Naive thymus-derived CD4-positive, alpha-beta T cell (primary cell): ENCODE data around the gene CXCL10. TPM values are rescaled to one million over a fixed set of nuclear protein-coding genes. Genes with fewer than 3 reads are reported as not detected.
A peak's percentile ranks its signal among the peaks of the same experiment; 100 is the strongest.

ENCODE experiments used
- ATAC-seq: fragments of 150-1000 bp; cut with Tn5 transposase; 2 replicates; pipeline ENCODE4 v1.10.0; 2021; ENCODE audit warnings: mild to moderate bottlenecking, moderate library complexity
- CTCF ChIA-PET: fragments of 350-600 bp; sonication (Branson Sonifier 250); formaldehyde crosslinking; loops from one replicate; lab custom pipeline; 2021; ENCODE audit warnings: antibody characterized with exemption; lab: Charles Lee
- POLR2A ChIA-PET: fragments of 350-600 bp; sonication (Branson Sonifier 250); formaldehyde crosslinking; loops from one replicate; lab custom pipeline; 2021; ENCODE audit warnings: antibody characterized with exemption, inconsistent platforms; lab: Charles Lee
- DNase-seq, 9 donors: peaks; one replicate each; pipeline versions ENCODE4 v3.0.0 to v3.0.0-alpha.2; 2020 to 2022; ENCODE audit warnings: mixed read lengths in 1 of 9
- H3K27ac ChIP-seq: one replicate; pipeline ENCODE4 v1.7.0; 2013; ENCODE audit warnings: mild to moderate bottlenecking, low read depth, low read length, moderate library complexity
- H3K27me3 ChIP-seq, 2 donors: one replicate each; pipeline ENCODE4 v1.7.0; 2013; ENCODE audit warnings: low read length in 2 of 2, mild to moderate bottlenecking in 2 of 2, moderate library complexity in 2 of 2; ENCODE audit not compliant: control insufficient read depth in 2 of 2, insufficient read depth in 2 of 2
- H3K36me3 ChIP-seq, 3 experiments: 1 replicate in 2 of 3; 2 replicates in 1 of 3; pipeline ENCODE4 v1.7.0; 2013; ENCODE audit warnings: low read length in 3 of 3, mild to moderate bottlenecking in 3 of 3, moderate library complexity in 1 of 3; ENCODE audit not compliant: insufficient read depth in 3 of 3, control insufficient read depth in 2 of 3
- H3K4me1 ChIP-seq, 2 donors: one replicate each; pipeline ENCODE4 v1.7.0; 2013; ENCODE audit warnings: low read length in 2 of 2, mild to moderate bottlenecking in 2 of 2, moderate library complexity in 1 of 2; ENCODE audit not compliant: control insufficient read depth in 2 of 2, insufficient read depth in 2 of 2
- H3K4me3 ChIP-seq: 2 replicates; pipeline ENCODE4 v1.7.0; 2013; ENCODE audit warnings: mild to moderate bottlenecking, low read length
- H3K9me3 ChIP-seq, 3 experiments: 1 replicate in 2 of 3; 2 replicates in 1 of 3; pipeline ENCODE4 v1.7.0; 2013; ENCODE audit warnings: low read length in 3 of 3; ENCODE audit not compliant: control insufficient read depth in 2 of 3
- H3K27ac Mint-ChIP-seq, 9 donors: one replicate each; pipeline ENCODE4 v1.8.0; 2020 to 2022; ENCODE audit warnings: mixed read lengths in 9 of 9, mild to moderate bottlenecking in 8 of 9, moderate library complexity in 5 of 9, inconsistent platforms in 2 of 9
- H3K27me3 Mint-ChIP-seq, 5 donors: one replicate each; pipeline ENCODE4 v1.8.0; 2021 to 2022; ENCODE audit warnings: mixed read lengths in 5 of 5, mild to moderate bottlenecking in 1 of 5
- H3K36me3 Mint-ChIP-seq, 5 donors: one replicate each; pipeline ENCODE4 v1.8.0; 2020 to 2022; ENCODE audit warnings: mixed read lengths in 5 of 5, mild to moderate bottlenecking in 3 of 5, inconsistent platforms in 1 of 5
- H3K4me1 Mint-ChIP-seq, 7 donors: one replicate each; pipeline ENCODE4 v1.8.0; 2020 to 2022; ENCODE audit warnings: mixed read lengths in 7 of 7, mild to moderate bottlenecking in 3 of 7, inconsistent platforms in 1 of 7
- H3K4me3 Mint-ChIP-seq, 10 donors: one replicate each; pipeline ENCODE4 v1.8.0; 2020 to 2022; ENCODE audit warnings: mild to moderate bottlenecking in 10 of 10, mixed read lengths in 10 of 10, moderate library complexity in 6 of 10, inconsistent platforms in 2 of 10
- H3K9me3 Mint-ChIP-seq, 11 donors: one replicate each; pipeline ENCODE4 v1.8.0; 2020 to 2022; ENCODE audit warnings: mixed read lengths in 11 of 11, mild to moderate bottlenecking in 4 of 11, inconsistent platforms in 1 of 11, moderate library complexity in 1 of 11
- intact Hi-C, 2 donors: fragments of 100-400 bp; cut with micrococcal nuclease; formaldehyde crosslinking; loops; one replicate each; pipeline ENCODE4 v1.15.1; 2023
- polyA plus RNA-seq, 2 donors: library from polyadenylated mRNA; unstranded; fragments of 300-500 nt; fragmentation: Illumina TruSeq; gene quantifications; one replicate each; pipeline ENCODE4 v1.2.3, GENCODE V29; 2021
- total RNA-seq, 6 experiments: library from RNA in 5 of 6; stranded (reverse) in 5 of 6; gene quantifications; 1 replicate in 5 of 6; 2 replicates in 1 of 6; pipeline ENCODE4 v1.2.3 and lab custom pipeline; 2021 to 2026

The CXCL10 gene
- total and polyA plus RNA-seq, 7 experiments from 2014 or later = 0.32 to 2.3 TPM; not detected in 5

- ATAC-seq = no peak
- H3K27ac ChIP-seq = no peak within 1 kb of the TSS
- no peaks in the 10 kb centered on the region for H3K36me3 ChIP-seq
- Mint-ChIP-seq H3K27me3 (peaks cover 0 to 4% (median 2%) of the 10 kb centered on the region in 5 donors), H3K36me3 (no peaks in the 10 kb centered on the region), H3K27ac (no peak within 1 kb of the TSS), H3K4me3 (no peak within 1 kb of the TSS), H3K9me3 (no peaks in the 10 kb centered on the region), H3K4me1 (peaks cover 0 to 14% (median 0%) of the 10 kb centered on the region in 7 donors)
- no peaks in the 10 kb centered on the region for H3K4me1 ChIP-seq
- no peak within 1 kb of the TSS for H3K4me3 ChIP-seq
- H3K27me3 ChIP-seq = no peaks in the 10 kb centered on the region
- ChIA-PET CTCF (no interaction called here), POLR2A (no interaction called here)
- H3K9me3 ChIP-seq = no peaks in the 10 kb centered on the region
- intact Hi-C loops = loop anchor here in 1 of 2 donors (2.0 kb wide), 1 partner anchor 13 kb away; the partner anchor contains the start of gene CXCL10
- DNase-seq = no peak
Observed at GRCh38 chr4:76035799-76036380, 12.6 kb upstream of the CXCL10 start, which contains the start of gene CXCL11. Gene CXCL11 (minus strand): TSS chr4:76036070. CDS start chr4:76035987, 83 bp downstream.

- no peaks in the 10 kb centered on the region for H3K4me1 ChIP-seq
- Mint-ChIP-seq H3K4me1 (peaks cover 0 to 14% (median 0%) of the 10 kb centered on the region in 7 donors), H3K36me3 (no peaks in the 10 kb centered on the region), H3K4me3 (no peak overlapping the region), H3K9me3 (no peaks in the 10 kb centered on the region), H3K27ac (no peak overlapping the region), H3K27me3 (peaks cover 0 to 2% (median 0%) of the 10 kb centered on the region in 5 donors)
- POLR2A ChIA-PET = no interaction called here
- no peak overlapping the region for H3K4me3 ChIP-seq
- no peaks in the 10 kb centered on the region for H3K9me3 ChIP-seq
- no peak for DNase-seq
- no peaks in the 10 kb centered on the region for H3K27me3 ChIP-seq
- no peak overlapping the region for H3K27ac ChIP-seq
- intact Hi-C loops = no loop called here
- H3K36me3 ChIP-seq = no peaks in the 10 kb centered on the region
- CTCF ChIA-PET = no interaction called here
- peak; percentile 60 for ATAC-seq
Observed at GRCh38 chr4:76035141-76035540, 11.8 kb upstream of the CXCL10 start.

- Histone ChIP-seq H3K27me3 (no peaks in the 10 kb centered on the region), H3K36me3 (no peaks in the 10 kb centered on the region), H3K9me3 (no peaks in the 10 kb centered on the region), H3K4me1 (peaks cover 0 to 4% of the 10 kb centered on the region in 2 donors), H3K27ac (no peak overlapping the region), H3K4me3 (no peak overlapping the region)
- H3K36me3 Mint-ChIP-seq = peaks cover 0 to 2% (median 0%) of the 10 kb centered on the region in 5 donors
- H3K4me1 Mint-ChIP-seq = peaks cover 8 to 29% (median 19%) of the 10 kb centered on the region in 7 donors
- H3K27me3 Mint-ChIP-seq = peaks cover 0 to 2% (median 0%) of the 10 kb centered on the region in 5 donors
- peak overlapping the region in 1 of 9 donors; percentile 23 for H3K27ac Mint-ChIP-seq
- no peak for ATAC-seq
- POLR2A ChIA-PET = no interaction called here
- intact Hi-C loops = no loop called here
- H3K4me3 Mint-ChIP-seq = no peak overlapping the region
- CTCF ChIA-PET = no interaction called here
- H3K9me3 Mint-ChIP-seq = no peaks in the 10 kb centered on the region
- DNase-seq = no peak
Observed at GRCh38 chr4:76029300-76029699, 6.0 kb upstream of the CXCL10 start.

- DNase-seq = peak in 7 of 9 donors; percentile 19 to 51 (median 40)
- no peaks in the 10 kb centered on the region for H3K27me3 ChIP-seq
- POLR2A ChIA-PET = no interaction called here
- H3K9me3 ChIP-seq = no peaks in the 10 kb centered on the region
- Mint-ChIP-seq H3K36me3 (peaks cover 0 to 3% (median 0%) of the 10 kb centered on the region in 5 donors), H3K4me3 (peak overlapping the region; percentile 30 to 85 (median 74)), H3K27me3 (peaks cover 0 to 2% (median 0%) of the 10 kb centered on the region in 5 donors), H3K27ac (peak overlapping the region; percentile 24 to 92 (median 57)), H3K4me1 (peaks cover 13 to 36% (median 28%) of the 10 kb centered on the region in 7 donors), H3K9me3 (no peaks in the 10 kb centered on the region)
- no peaks in the 10 kb centered on the region for H3K36me3 ChIP-seq
- peak; percentile 24 for ATAC-seq
- H3K4me1 ChIP-seq = peaks cover 0 to 4% of the 10 kb centered on the region in 2 donors
- intact Hi-C loops = no loop called here
- H3K4me3 ChIP-seq = peak overlapping the region; percentile 18
- H3K27ac ChIP-seq = peak overlapping the region; percentile 6
- CTCF ChIA-PET = no interaction called here
Observed at GRCh38 chr4:76028350-76028765, 5.1 kb upstream of the CXCL10 start.

GRCh38 chr4:76024065-76024464 is 768 bp upstream of the CXCL10 start:
- ChIA-PET CTCF (no interaction called here), POLR2A (no interaction called here)
- Mint-ChIP-seq H3K9me3 (no peaks in the 10 kb centered on the region), H3K27me3 (no peaks in the 10 kb centered on the region), H3K4me1 (peaks cover 13 to 33% (median 28%) of the 10 kb centered on the region in 7 donors), H3K27ac (peak overlapping the region in 1 of 9 donors; percentile 21), H3K4me3 (peak overlapping the region in 1 of 10 donors; percentile 4), H3K36me3 (peaks cover 0 to 8% (median 0%) of the 10 kb centered on the region in 5 donors)
- ATAC-seq (no peak), DNase-seq (no peak)
- Histone ChIP-seq H3K9me3 (no peaks in the 10 kb centered on the region), H3K4me3 (no peak overlapping the region), H3K36me3 (no peaks in the 10 kb centered on the region), H3K4me1 (peaks cover 0 to 4% of the 10 kb centered on the region in 2 donors), H3K27me3 (no peaks in the 10 kb centered on the region), H3K27ac (no peak overlapping the region)
- intact Hi-C loops = no loop called here

- no peaks in the 10 kb centered on the region for H3K27me3 Mint-ChIP-seq
- intact Hi-C loops = loop anchor here in 1 of 2 donors (2.0 kb wide), 1 partner anchor 14 kb away; the partner anchor contains the start of gene CXCL11
- DNase-seq (no peak), ATAC-seq (no peak)
- peaks cover 3 to 23% (median 15%) of the 10 kb centered on the region in 7 donors for H3K4me1 Mint-ChIP-seq
- ChIA-PET CTCF (no interaction called here), POLR2A (no interaction called here)
- Histone ChIP-seq H3K27me3 (no peaks in the 10 kb centered on the region), H3K27ac (no peak overlapping the region), H3K36me3 (no peaks in the 10 kb centered on the region), H3K4me1 (no peaks in the 10 kb centered on the region), H3K9me3 (no peaks in the 10 kb centered on the region), H3K4me3 (no peak overlapping the region)
- no peaks in the 10 kb centered on the region for H3K9me3 Mint-ChIP-seq
- peaks cover 0 to 11% (median 0%) of the 10 kb centered on the region in 5 donors for H3K36me3 Mint-ChIP-seq
- no peak overlapping the region for H3K27ac Mint-ChIP-seq
- H3K4me3 Mint-ChIP-seq = no peak overlapping the region
Observed at GRCh38 chr4:76022677-76023076, 620 bp downstream of the CXCL10 start.
